ENCODE results near the gene SUN5.

The SUN5 gene

GRCh38 chr20:32991792-32992641 is 12.2 kb downstream of the SUN5 start:
- DNase-seq: no peak

- no peak for DNase-seq
These were observed 12.8 kb downstream of the SUN5 start for GRCh38 chr20:32991383-32991782.

- no peak for DNase-seq
These were observed 13.8 kb downstream of the SUN5 start for GRCh38 chr20:32990426-32990825.

GRCh38 chr20:32989507-32990283 is 14.5 kb downstream of the SUN5 start:
- no peak for DNase-seq

GRCh38 chr20:32988008-32988407 is 16.2 kb downstream of the SUN5 start:
- no peak for DNase-seq

GRCh38 chr20:32987044-32987825 is 17.0 kb downstream of the SUN5 start:
- no peak for DNase-seq

- DNase-seq: no peak
These were observed 17.8 kb downstream of the SUN5 start for GRCh38 chr20:32986331-32986966.

GRCh38 chr20:32985596-32985995 is 18.6 kb downstream of the SUN5 start:
- DNase-seq: no peak

- DNase-seq: no peak
These were observed 19.4 kb downstream of the SUN5 start for GRCh38 chr20:32984631-32985354.

- no peak for DNase-seq
These were observed 20.0 kb downstream of the SUN5 start for GRCh38 chr20:32984196-32984595.

GRCh38 chr20:32983459-32984112 is 20.6 kb downstream of the SUN5 start:
- no peak for DNase-seq

- DNase-seq: no peak
These were observed 21.4 kb downstream of the SUN5 start for GRCh38 chr20:32982617-32983458.

GRCh38 chr20:32980990-32981389 is 23.2 kb downstream of the SUN5 start:
- no peak for DNase-seq

GRCh38 chr20:32980131-32980941 is 23.9 kb downstream of the SUN5 start:
- no peak for DNase-seq

GRCh38 chr20:32979201-32979998 is 24.8 kb downstream of the SUN5 start:
- DNase-seq: no peak

GRCh38 chr20:32978009-32978335 is 26.3 kb downstream of the SUN5 start:
- no peak for DNase-seq

- DNase-seq: no peak
These were observed 26.8 kb downstream of the SUN5 start for GRCh38 chr20:32977281-32978008.

GRCh38 chr20:32976746-32977145 is 27.5 kb downstream of the SUN5 start:
- no peak for DNase-seq

All from activated CD8-positive, alpha-beta memory T cell treated with anti-CD3 and anti-CD28 coated beads, Interleukin-2, amount 50 U/mL, for 4 hours (primary cell).